Smooth muscle cell (in vitro differentiated cells): ENCODE results near the gene TRIM63. TPM values are rescaled to one million over a fixed set of nuclear protein-coding genes. Genes with fewer than 3 reads are reported as not detected.
A peak's percentile ranks its signal among the peaks of the same experiment; 100 is the strongest.

ENCODE experiments used
- DNase-seq: peaks from one replicate; lab custom pipeline; 2025; ENCODE audit not compliant: unreplicated experiment; lab: John Stamatoyannopoulos, UW
- H2AFZ ChIP-seq: fragments of 200-600 bp; sonication (generic); 2 replicates; pipeline ENCODE4 v1.6.0; 2016; ENCODE audit warnings: antibody characterized with exemption, low read depth, mild to moderate bottlenecking
- H3F3A ChIP-seq: fragments of 200-600 bp; sonication (generic); 2 replicates; pipeline ENCODE4 v1.6.0; 2017; ENCODE audit warnings: antibody characterized with exemption, low read depth
- H3K27ac ChIP-seq: fragments of 200-600 bp; sonication (generic); 2 replicates; pipeline ENCODE4 v1.5.1; 2016; ENCODE audit warnings: low read depth, mild to moderate bottlenecking
- H3K27me3 ChIP-seq: fragments of 200-600 bp; sonication (generic); 2 replicates; pipeline ENCODE4 v1.6.1; 2016; ENCODE audit warnings: low read depth, mild to moderate bottlenecking
- H3K36me3 ChIP-seq: fragments of 200-600 bp; sonication (generic); 2 replicates; pipeline ENCODE4 v1.5.1; 2016; ENCODE audit warnings: low read depth
- H3K4me1 ChIP-seq: fragments of 200-600 bp; sonication (generic); 2 replicates; pipeline ENCODE4 v1.5.1; 2016; ENCODE audit warnings: low read depth
- H3K4me2 ChIP-seq: fragments of 200-600 bp; sonication (generic); 2 replicates; pipeline ENCODE4 v1.6.0; 2016; ENCODE audit warnings: mild to moderate bottlenecking
- H3K4me3 ChIP-seq: fragments of 200-600 bp; sonication (generic); 2 replicates; pipeline ENCODE4 v1.5.1; 2016; ENCODE audit warnings: mild to moderate bottlenecking
- H3K79me2 ChIP-seq: fragments of 200-600 bp; sonication (generic); 2 replicates; pipeline ENCODE4 v1.6.0; 2016; ENCODE audit warnings: low read depth, mild to moderate bottlenecking
- H3K9ac ChIP-seq: fragments of 200-600 bp; sonication (generic); 2 replicates; pipeline ENCODE4 v1.6.0; 2016; ENCODE audit warnings: low read depth
- H3K9me3 ChIP-seq: fragments of 200-600 bp; sonication (generic); replicated peaks from 2 replicates; pipeline ENCODE4 v1.5.1; 2016; ENCODE audit warnings: low read depth
- H4K20me1 ChIP-seq: fragments of 200-600 bp; sonication (generic); 2 replicates; pipeline ENCODE4 v1.6.0; 2016; ENCODE audit warnings: low read depth
- CTCF ChIP-seq: fragments of 200-600 bp; sonication (generic); IDR thresholded peaks from 2 replicates; pipeline ENCODE4 v1.5.1; 2017; ENCODE audit warnings: borderline replicate concordance, mild to moderate bottlenecking, antibody characterized with exemption; ENCODE audit not compliant: insufficient read depth, poor library complexity, severe bottlenecking
- WGBS: methylation state at CpG from one replicate; pipeline ENCODE4 v1.1.7; 2016; ENCODE audit warnings: low lambda C conversion rate; 5-methylcytosine and 5-hydroxymethylcytosine counted together
- polyA plus RNA-seq: library from polyadenylated mRNA; unstranded; fragments of >200 nt; fragmentation: Nextera tagmentation; extraction: Ambion mirVana; gene quantifications from 2 replicates; pipeline ENCODE4 v1.2.1, GENCODE V29; 2016
- total RNA-seq: library from RNA; depleted of rRNA; stranded (reverse); fragments of >200 nt; gene quantifications from 2 replicates; pipeline ENCODE4 v1.2.3, GENCODE V29; 2014

TRIM63 gene
- total and polyA plus RNA-seq, 2 experiments from 2014 or later = 0.14 TPM; not detected in 1

- no peaks in the 10 kb centered on the region for H3K79me2 ChIP-seq
- peaks cover 3% of the 10 kb centered on the region for H3K4me1 ChIP-seq
- H3K4me2 ChIP-seq = no peak overlapping the region
- DNase-seq = no peak
- H3K9ac ChIP-seq = no peak overlapping the region
- no peaks in the 10 kb centered on the region for H3F3A ChIP-seq
- H4K20me1 ChIP-seq = no peaks in the 10 kb centered on the region
- no peaks in the 10 kb centered on the region for H3K36me3 ChIP-seq
- no peak for TF ChIP-seq CTCF
- no peaks in the 10 kb centered on the region for H3K27me3 ChIP-seq
- peak overlapping the region; percentile 12 for H3K27ac ChIP-seq
- peak overlapping the region; percentile 65 for H2AFZ ChIP-seq
- 57% methylated on average over 7 of the region's 7 CpGs for WGBS
- no peaks in the 10 kb centered on the region for H3K9me3 ChIP-seq
- no peak overlapping the region for H3K4me3 ChIP-seq
These were observed 11.7 kb upstream of the TRIM63 start for GRCh38 chr1:26079178-26079563.

GRCh38 chr1:26078286-26079177, 11.1 kb upstream of the TRIM63 start:
- WGBS = 57% methylated on average over 8 of the region's 8 CpGs
- Histone ChIP-seq H3K27ac (peak overlapping the region; percentile 12), H4K20me1 (no peaks in the 10 kb centered on the region), H3K4me1 (peaks cover 3% of the 10 kb centered on the region), H3K79me2 (no peaks in the 10 kb centered on the region), H3K9me3 (no peaks in the 10 kb centered on the region), H3K36me3 (no peaks in the 10 kb centered on the region), H3F3A (no peaks in the 10 kb centered on the region), H3K4me3 (no peak overlapping the region), H3K27me3 (no peaks in the 10 kb centered on the region), H2AFZ (peak overlapping the region; percentile 65), H3K4me2 (no peak overlapping the region), H3K9ac (no peak overlapping the region)
- no peak for TF ChIP-seq CTCF
- no peak for DNase-seq

DNA sequence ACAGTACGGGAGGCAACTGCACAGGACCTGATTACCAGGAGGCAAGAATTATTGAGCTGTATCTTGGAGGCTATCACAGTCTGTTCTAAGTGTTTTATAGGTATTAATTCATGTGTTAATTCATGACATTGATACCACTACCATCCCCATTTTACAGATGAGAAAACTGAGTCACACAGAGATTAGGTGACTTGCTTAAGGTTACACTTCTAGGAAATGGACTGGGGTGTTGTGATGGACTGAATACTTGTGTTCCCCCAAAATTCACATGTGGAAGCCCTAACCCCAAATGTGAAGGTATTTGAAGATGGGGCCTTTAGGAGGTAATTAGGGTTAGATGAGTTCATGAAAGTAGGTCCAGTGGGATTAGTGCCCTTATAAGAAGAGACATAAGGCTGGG, 10.1 kb upstream of the TRIM63 start:
- 96% methylated on average over 1 of the region's 1 CpG for WGBS
- Histone ChIP-seq H3K27ac (no peak overlapping the region), H2AFZ (no peak overlapping the region)

More for the DNA sequence above, 10.1 kb upstream of the TRIM63 start:
- no peak overlapping the region for H3K4me2 ChIP-seq
- no peaks in the 10 kb centered on the region for H3F3A ChIP-seq
- no peaks in the 10 kb centered on the region for H3K36me3 ChIP-seq
- H3K4me3 ChIP-seq = no peak overlapping the region
- H3K79me2 ChIP-seq = no peaks in the 10 kb centered on the region
- no peak overlapping the region for H3K9ac ChIP-seq
- H3K9me3 ChIP-seq = no peaks in the 10 kb centered on the region
- H4K20me1 ChIP-seq = no peaks in the 10 kb centered on the region
- H3K27me3 ChIP-seq = no peaks in the 10 kb centered on the region
- peaks cover 3% of the 10 kb centered on the region for H3K4me1 ChIP-seq
- no peak for TF ChIP-seq CTCF
- no peak for DNase-seq
